Measurements from ENCODE around the gene ACAA1.

DNA sequence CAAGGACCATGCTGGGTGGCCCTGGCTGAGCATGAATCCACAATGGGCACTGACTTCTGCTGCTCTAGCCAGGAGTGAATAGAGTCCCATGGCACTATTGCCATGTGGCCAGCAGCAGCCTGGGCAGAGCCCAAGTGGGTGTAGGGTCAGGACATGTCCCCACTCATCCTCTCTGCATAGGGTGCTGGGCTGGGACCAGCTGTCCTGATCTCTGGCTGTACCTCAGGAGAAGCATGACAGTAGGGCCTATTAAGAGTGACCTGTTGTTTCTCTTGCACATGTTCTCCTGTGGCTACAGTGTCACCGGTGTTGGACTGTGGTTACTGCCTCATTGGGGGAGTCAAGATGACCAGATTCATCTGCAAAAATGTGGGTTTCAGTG is 51.0 kb downstream of the ACAA1 start:
- TF ChIP-seq, protein P1, sequence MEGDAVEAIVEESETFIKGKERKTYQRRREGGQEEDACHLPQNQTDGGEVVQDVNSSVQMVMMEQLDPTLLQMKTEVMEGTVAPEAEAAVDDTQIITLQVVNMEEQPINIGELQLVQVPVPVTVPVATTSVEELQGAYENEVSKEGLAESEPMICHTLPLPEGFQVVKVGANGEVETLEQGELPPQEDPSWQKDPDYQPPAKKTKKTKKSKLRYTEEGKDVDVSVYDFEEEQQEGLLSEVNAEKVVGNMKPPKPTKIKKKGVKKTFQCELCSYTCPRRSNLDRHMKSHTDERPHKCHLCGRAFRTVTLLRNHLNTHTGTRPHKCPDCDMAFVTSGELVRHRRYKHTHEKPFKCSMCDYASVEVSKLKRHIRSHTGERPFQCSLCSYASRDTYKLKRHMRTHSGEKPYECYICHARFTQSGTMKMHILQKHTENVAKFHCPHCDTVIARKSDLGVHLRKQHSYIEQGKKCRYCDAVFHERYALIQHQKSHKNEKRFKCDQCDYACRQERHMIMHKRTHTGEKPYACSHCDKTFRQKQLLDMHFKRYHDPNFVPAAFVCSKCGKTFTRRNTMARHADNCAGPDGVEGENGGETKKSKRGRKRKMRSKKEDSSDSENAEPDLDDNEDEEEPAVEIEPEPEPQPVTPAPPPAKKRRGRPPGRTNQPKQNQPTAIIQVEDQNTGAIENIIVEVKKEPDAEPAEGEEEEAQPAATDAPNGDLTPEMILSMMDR (conservative IDR thresholded peaks at IDR 0.05; ENCODE audit: low read length), result no peak
- no peak for TF ChIP-seq EZH2phosphoT487 (IDR thresholded peaks at IDR 0.05; ENCODE audit: borderline replicate concordance, low read depth, low read length)

Measured in OCI-LY7 (cell line).